Inflammatory macrophage (primary cell): ENCODE data around the gene DNAAF1.
"Not testable (repeated sequence)": the region's sequence is repeated elsewhere in the genome, so short reads cannot be mapped to it uniquely, and the experiment has no call there.

ENCODE experiments used
- DNase-seq, 2 donors: peaks; one replicate each; pipeline ENCODE4 v3.0.0-alpha.2; 2020 to 2022
- total RNA-seq, 18 experiments: gene quantifications; one replicate each; lab custom pipeline; 2026; ENCODE audit warnings: mixed read lengths in 6 of 18, inconsistent platforms in 2 of 18; lab: John Stamatoyannopoulos, UW

Gene DNAAF1
- total RNA-seq: 0 to 215 (median 1.1) reads per million in 18 experiments

DNA sequence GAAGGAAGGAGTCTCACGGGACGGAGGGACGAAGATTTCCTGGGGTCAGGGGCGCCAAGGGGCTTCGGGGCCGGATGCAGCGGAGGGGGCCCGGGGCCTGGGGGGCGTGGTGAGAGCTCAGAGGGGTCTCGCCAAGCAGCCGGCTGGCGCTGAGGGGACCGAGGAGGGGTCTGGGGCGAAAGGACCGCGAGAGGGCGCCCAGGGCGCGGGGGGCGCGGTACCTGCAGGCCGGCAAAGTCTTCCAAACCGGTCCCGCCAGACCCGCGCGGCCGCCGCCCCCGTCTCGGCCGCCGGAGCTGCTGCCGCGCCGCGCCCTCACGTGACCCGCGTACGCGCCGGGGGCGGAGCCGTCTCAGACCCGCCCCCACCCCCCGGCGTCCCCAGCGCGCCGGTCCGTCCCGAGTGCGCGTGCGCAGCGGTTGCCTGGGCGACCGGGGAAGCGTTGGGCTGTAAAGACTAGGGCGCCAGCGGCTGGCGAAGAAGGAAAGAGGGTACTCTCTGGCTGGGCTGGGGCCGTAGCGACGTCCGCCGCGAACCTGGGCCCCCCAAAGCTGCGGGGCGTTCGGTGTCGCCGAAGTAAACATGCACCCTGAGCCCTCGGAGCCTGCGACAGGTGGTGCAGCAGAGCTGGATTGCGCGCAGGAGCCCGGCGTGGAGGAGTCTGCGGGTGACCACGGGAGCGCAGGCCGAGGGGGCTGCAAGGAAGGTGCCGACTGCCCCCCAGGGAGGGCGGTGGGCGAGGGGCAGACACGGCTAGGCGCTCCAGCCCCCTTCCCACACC, at the start of gene DNAAF1, which contains the start of gene HSDL1:
TSS of gene DNAAF1 (plus strand) at position 450 of the 781 bp plus-strand sequence. CDS start at position 583, 133 bp downstream.
TSS of gene HSDL1 (minus strand) at position 319 of the 781 bp plus-strand sequence. CDS start 13,856 bp downstream, outside the sequence.
- DNase-seq: peak; percentile 92 to 95

DNA sequence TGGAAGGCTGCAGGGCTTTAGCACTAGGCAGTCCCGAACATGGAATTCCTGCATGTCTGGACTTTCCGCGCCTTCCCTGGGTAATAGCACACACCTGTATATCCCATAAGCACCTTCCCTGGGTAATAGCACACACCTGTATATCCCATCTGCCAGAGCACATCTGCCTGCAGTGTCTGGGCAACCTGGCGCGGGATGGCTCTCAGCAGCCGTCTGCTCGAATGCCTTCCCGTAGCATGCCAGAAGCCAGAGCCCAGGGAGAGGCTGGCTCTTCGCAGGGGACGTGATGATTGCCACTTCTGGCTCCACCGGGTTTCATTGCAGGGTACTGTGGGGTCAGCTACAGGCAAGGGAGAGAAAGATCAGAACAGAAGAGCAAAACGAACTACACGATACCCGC, 49.6 kb upstream of the DNAAF1 start:
- no peak for DNase-seq

DNA sequence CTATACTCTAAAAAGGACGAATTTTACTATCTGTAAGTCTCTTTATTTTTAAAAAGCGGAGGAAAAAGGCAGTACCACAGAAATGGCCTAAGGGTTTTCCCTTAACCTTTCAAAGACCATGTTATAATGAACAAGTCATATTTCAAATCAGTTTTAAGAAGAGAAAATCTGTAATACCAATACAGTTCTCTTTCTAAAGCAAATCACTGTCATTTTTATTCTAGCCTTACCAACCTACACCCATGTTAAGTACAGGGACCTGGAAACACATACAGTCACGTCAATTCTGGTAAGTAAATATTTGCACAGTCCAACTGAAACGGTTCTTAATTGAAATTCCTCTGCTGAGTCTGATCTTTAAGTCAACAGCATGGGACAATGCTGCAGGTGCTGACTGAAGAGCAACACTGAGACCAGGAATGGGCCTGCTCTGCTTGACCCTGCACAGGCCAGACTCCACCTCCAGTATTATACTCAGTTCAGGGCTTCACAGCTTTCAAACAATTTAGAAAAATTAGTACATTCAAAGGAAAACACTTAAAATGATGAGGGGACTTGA, 48.6 kb upstream of the DNAAF1 start:
- no peak for DNase-seq

DNA sequence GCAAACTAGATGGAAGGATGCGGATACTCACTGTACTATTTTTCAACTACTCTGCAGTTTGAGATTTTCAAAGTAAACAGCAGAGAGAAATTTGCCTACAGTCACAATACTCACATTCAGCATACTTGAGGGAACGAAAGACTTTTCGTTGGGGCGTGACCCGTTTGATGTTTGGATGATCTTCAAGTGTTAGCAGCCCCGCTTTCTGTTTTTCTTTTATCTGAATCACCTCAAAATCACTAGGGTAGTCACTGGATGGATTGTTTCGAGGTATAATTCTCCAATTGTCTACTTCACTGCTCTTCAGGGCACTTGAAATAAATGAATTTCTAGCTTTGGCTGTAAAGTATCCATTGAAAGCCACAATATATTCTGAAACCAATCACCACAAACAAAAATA, 46.2 kb upstream of the DNAAF1 start:
- DNase-seq: no peak

DNA sequence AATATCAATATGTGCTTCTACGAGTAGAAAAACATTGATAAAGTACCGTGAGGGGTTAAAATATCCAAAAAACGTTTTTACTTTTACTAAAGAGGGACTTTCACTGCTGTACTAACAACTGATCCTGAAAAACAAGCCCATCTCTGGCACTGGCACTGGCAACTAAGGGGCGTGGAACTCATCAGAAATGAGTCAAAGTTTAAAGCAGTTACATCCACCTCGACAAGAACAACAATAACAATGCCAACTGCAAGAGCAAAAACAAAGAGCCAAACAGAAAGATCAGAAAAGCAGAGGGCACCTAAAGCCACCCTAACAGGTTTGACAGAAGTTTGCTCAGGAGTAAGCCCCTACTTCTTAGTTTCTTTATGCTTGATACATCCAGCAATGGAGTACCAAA, 41.4 kb upstream of the DNAAF1 start:
- no peak for DNase-seq

DNA sequence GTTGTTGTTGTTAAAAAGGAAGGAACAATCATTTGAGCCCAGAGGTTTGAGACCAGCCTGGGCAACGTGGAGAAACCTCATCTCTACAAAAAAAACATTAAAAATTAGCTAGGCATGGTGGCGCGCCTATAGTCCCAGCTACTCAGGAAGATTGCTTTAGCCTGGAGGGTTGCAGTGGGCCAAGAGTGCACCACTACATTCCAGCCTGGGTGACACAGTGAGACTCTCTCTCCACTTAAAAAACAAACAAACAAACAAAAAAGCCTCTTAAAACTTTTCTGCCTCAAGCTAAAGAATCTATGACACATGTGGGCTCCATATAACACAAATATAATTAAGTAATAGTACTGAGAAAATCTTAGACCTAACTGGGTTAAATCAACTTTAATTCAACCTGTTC, 40.9 kb upstream of the DNAAF1 start:
- DNase-seq: no peak

DNA sequence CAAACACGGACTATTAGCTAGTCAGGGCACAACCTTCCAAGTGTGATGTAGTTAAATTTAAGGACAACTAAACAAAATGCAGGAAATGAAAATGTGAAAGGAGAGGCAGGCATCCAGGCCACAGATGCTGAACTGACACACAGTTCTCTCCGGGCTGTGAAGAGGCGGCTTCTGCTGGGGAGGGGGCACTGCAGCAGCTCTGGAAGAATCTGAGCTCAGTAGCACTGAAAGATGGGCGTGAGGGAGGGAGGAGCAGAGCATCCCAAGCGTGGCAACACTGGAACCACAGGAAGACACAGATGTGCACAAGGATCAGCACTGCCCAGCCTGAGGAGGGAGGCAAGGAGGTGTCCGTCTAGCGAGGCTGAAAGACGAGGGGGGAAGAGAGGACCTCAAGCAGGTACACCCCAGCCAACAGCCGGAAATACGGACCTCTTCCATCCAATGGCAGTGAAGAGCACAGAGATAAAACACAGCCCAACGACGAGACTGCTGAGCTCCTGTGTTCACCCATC, 39.8 kb upstream of the DNAAF1 start:
- DNase-seq: no peak

DNA sequence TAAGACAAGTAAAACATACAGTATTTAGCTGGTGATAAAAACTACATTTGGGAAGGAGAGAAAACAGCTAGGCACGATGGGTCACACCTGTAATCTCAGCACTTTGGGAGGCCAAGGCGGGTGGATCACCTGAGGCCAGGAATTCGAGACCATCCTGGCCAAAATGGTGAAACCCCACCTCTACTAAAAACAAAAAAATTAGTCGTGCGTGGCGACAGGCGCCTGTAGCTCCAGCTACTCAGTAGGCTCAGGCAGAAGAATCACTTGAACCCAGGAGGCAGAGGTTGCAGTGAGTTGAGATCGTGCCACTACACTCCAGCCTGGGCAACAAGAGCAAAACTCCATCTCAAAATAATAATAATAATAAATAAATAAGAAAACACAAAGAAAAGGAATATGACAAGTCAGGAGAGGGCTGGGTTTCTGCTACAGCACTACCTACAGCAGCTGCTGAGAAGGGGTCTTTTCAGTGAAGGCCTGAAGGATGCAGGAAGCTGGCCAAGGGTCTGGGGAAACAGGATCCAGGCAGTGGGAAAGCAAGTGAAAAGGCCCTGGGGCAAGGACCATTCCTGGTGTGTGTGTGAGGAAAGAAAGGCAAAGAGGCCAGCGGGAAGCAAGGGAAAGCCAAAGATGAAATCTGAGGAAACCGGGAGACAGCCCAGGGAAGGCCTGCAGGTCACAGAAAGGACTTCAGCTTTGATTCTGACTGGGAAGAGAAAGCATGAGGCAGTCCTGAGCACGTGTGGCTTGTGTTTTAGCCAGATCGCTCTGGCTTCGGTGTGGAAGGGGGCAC, 39.0 kb upstream of the DNAAF1 start:
- no peak for DNase-seq

DNA sequence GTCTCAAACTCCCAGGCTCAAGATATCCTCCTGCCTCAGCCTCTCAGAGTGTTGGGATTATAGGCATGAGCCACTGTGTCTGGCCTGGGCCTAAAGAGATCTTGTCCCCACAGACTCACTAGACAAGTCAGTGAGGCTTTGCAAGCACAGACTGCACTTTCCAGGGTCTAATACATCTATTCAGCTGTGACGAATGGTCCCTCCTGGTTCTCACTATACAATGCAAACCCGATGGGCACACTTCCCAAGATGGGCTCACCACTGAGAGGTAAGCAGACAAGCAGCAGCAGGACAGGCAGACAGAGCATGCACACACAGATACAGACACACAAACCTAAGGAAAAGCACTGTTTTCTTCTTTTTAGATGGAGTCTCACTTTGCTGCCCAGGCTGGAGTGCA, 37.2 kb upstream of the DNAAF1 start:
- no peak for DNase-seq

DNA sequence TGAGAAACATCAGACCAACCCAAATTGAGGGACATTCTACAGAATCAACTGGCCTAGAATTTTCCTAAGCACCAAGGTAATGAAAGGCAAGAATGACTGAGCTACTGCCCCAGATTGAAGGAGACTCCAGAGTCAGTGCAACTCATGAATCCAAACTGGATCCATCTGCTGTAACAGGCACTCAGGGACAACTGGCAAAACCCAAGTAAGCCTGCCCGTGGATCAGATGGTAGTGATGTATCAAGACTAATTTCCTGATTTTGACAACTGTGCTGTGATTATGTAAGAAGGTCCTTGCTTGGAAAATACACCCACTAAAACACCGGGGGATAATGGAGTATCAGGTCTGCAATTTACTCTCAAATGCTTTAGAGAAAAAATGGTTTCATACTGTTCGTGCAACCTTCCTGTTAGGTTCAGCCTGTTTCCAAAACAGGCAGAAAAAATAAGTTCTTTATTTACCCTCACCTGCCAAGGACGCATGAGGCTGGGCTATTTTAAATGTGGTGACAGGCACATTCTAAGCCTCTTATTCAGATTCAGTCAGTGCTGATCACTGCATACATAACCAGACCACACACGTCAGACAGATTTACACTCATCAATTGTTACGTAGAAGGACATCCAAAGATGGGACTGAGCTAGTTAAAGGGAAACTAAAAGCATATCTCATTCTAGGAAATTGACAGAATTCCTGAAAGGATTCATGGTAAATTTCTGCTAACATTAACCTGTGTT, 35.3 kb upstream of the DNAAF1 start:
- peak; percentile 20 to 42 for DNase-seq

DNA sequence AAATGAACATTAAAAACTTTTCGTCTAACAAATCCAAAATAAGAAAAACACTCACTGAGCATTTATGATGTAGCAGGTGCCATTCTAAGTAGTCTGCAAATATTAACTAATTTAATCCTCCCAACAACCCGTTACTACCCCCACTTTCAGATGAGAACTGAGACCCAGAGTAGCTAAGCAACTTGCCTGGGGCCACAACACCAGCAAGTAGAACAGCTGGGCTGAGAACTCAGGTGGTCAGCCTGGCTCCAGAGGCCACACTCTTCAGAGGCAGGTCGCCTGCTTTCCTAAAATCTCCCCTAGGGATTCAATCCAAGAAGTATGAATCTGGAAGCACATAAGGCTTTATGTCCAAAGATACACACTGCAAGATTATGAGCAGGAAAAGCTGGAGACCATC, 34.6 kb upstream of the DNAAF1 start:
- DNase-seq: no peak

DNA sequence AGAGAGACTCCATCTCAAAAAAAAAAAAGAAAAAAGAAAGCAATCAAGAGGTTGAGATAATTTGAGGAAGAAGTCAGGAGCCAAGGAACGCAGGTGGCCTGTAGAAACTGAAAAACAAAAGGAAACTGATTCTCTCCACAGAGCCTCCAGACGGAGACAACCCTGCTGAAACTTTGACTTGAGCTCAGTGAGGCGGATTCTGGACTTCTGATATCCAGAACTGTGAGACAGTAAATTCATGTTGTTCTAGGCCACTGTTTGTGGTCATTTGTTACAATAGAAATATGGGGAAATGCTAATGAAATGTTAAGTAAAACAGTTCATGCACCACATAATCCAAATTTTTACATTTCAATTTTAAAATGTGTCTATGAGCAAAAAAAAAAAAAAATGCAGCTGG, 33.6 kb upstream of the DNAAF1 start:
- DNase-seq: no peak

DNA sequence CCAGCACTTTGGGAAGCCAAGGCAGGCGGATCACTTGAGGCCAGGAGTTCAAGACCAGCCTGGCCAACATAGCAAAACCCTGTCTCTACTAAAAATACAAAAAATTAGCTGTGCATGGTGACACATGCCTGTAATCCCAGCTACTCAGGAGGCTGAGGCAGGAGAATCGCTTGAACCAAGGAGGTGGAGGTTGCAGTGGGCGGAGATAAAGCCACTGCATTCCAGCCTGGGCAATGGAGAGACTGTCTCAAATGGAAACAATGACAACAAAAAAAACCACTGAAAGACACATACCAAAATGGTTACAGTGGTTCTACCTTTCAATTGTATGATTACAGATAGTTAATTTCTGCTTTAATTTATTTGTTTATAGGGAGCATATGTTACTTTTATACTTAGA, 33.2 kb upstream of the DNAAF1 start:
- not testable (repeated sequence) for DNase-seq

DNA sequence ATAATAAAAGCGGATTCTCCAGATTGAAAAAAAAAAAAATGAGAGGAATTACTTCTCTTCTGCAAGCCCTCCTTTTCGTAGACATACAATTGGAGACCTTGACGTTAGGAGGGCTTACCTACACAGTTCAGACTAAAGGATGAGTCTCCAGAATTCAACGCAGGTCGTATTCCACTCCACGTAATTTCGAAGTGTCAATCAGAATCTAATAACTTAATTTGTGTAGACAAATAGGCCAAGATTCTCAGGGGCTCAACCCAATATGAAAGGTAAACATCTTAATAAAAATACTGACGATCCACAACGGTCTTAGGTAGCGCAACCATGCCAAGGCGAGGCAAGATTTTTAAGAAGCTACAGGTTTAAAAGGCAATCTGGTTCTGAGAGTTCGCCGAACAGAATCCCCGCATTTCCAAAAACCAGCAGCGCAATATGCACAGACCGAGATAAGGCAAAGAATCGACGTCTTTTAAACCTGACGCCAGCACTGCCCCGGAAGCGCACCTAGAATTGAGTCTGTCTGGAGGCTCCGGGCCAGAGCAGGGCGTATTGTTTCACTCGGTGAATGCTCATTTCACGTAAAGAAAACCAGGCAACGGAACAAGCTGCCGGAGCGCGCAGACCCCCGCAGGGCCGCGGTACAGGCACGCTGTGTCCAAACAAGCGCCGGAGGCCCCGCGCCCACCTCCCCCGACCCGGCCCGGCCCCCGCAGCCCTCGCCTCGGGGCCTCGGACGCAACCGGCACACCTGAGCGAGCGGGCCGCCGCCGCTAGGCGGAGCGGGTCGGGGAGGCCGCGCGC, 29.0 kb upstream of the DNAAF1 start:
- peak; percentile 10 to 37 for DNase-seq

DNA sequence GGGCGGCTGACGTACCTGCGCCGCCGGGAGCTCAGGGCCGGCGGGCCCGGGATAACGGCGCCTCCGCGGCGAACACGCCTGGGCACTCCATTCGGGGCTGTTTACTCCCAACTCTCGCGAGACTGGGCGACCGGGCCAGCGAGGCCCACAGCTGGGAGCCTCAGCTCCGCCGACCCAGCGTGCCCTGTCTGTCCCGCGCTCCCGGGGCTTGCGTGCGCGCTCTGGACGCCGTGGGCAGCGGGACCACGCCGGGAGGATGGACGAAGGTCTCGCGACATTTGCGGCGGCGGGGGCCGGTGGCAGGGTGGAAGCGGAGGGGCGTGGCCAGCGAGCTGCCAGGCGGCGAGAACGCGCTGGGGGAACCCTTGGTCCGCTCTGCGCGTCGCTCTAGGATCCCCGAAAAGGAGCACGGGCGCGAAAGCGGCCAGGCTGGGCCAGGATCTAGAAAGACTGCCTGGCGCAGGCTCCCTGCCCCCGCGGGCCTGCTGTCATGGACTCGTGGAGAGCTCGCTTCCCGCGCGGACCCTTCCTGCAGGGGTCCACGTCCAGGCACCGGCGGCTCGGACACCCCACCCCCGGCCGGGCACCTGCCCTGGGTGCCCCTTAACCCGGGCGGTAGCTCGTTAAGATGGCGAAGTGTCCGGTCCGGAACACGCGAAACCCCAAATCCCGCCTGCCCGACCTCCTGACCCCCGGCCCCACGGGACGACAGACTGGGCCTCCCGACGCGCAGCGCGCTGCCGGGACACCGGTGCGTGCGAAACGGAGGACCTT, 28.2 kb upstream of the DNAAF1 start, which contains the start of gene MBTPS1:
TSS of gene MBTPS1 (minus strand) at position 223 of the 774 bp plus-strand sequence. CDS start 15,159 bp downstream, outside the sequence.
- DNase-seq: peak; percentile 99

DNA sequence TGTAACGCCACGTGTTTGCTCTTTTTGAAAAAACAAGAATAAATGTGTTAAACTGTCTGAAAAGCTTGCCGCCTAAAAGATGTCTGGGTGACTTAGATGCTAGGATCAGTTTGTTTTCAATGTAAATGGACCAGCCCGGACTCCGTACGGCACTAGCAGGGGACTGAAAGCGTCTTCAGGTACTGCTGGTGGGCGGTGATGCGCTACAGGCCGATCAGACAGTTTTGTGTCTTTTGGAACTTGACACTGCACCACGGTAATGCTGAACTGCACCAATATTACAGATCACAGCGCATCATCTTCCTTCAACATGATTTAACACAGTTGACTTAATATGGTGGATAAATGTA, 27.6 kb upstream of the DNAAF1 start:
- DNase-seq: no peak

DNA sequence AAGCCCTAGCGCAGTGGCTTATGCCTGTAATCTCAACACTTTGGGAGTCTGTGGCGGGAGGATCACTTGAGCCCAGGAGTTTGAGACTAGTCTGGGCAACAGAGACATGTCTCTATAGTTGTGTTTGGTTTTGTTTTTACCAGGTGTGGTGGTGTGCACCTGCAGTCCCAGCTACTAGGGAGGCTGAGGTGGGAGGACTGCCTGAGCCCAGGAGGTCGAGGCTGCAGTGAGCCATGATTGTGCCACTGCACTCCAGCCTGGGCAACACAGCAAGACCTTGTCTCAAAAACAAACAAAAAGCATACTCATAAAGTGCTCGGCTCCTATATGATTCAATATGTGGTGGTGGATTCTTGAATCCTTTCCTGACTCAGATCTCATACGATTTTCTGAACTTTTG, 26.8 kb upstream of the DNAAF1 start:
- not testable (repeated sequence) for DNase-seq

DNA sequence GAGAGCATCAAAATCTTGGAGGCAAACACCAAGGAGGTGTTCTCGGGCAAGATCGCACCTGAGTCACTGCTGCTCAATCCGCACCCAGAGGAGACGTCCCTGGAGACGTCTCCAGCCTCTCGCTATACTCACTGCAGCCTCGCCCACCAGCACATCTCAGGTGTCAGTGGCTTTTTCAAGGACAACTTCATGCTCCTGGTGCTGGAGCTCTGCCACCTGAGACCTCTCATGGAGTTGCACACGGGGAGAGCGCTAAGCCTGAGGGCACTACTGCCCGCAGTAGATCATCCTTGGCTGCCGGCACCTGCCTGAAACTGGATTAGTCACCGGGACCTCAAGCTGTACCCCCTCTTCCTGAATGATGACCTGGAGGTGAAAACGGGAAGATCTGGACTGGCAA, 25.7 kb upstream of the DNAAF1 start:
- DNase-seq: no peak

DNA sequence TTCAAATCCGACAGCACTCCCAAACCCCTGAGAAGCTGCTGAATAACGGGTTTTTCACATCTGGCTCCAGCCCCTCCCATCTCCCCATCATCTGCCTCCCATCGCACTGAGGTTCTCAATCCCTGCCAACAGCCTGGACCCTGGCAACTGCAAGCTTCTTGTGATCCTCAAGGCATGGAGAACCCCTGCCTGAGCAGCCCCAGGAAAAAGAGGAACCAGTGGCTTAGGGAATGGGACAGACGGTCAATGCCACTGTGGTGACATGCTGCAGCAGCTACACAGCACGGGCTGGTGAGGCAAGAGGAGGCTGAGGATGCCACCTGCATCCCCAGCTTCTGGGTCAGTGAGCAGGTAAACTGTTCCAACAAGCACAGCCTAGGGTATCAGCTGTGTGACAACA, 25.1 kb upstream of the DNAAF1 start:
- DNase-seq: no peak

DNA sequence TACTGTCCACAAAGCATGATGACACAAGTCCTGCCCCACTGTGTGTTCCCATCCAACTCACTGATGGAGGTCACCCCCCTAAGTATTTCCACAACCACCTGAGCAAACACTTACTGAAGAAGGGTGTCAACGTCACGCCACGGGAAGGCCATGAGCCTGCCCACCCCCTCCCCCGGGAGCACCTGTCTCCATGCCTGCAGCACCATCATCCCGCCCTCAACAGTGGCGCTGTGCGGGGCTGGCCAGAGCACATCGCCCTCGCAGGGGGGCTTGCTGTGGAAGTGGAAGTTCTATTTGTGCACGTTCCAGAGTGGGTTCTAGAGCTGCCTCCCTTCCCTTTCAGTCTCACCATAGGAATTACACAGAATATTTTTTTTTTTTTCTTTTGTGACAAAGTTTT, 24.1 kb upstream of the DNAAF1 start:
- no peak for DNase-seq
